Activated CD4-positive, alpha-beta T cell treated with anti-CD3 and anti-CD28 coated beads, Interleukin-2, amount 50 U/mL, for 48 hours (primary cell): Measurements from ENCODE around the gene PARD3.

Experiments
- DNase-seq, 2 experiments: peaks; one replicate each; pipeline ENCODE4 v3.0.0-alpha.2; 2020

The PARD3 gene

GRCh38 chr10:34231441-34232180 is 583.5 kb downstream of the PARD3 start:
- no peak for DNase-seq

DNA sequence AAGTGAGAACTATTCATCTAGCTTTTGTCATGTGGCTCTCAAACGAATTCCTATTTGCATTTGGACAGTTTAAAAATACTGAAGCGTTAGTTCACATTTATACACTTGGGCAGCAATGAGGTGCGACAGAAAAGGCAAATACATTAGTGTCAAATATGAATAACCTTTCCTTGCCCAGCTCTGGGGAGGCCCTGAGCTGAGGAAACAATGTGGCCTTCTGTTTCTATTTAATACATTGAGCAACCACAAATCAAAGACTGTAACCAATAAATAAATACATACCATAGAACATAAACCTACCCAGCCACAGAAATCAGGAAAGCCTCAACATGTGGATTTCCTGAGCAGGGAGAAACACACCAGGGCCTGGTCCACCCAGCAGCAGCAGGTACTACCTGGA is 585.2 kb downstream of the PARD3 start:
- no peak for DNase-seq

DNA sequence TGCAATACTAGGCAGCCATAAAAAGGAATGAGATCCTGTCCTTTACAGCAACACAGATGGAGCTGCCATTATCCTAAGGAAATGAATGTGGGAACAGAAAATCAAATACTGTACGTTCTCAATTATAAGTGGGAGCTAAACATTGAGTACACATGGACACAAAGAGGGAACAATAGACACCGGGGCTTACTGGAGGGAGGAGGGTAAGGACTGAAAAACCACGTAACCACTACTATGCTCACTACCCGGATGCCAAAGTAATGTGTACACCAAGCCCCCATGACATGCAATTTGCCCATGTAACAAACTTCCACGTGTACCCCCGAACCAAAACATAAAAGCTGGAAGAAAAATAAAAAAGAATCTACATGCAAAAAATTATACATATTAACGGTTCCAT is 587.0 kb downstream of the PARD3 start:
- no peak for DNase-seq

GRCh38 chr10:34224639-34225038 is 590.5 kb downstream of the PARD3 start:
- no peak for DNase-seq

DNA sequence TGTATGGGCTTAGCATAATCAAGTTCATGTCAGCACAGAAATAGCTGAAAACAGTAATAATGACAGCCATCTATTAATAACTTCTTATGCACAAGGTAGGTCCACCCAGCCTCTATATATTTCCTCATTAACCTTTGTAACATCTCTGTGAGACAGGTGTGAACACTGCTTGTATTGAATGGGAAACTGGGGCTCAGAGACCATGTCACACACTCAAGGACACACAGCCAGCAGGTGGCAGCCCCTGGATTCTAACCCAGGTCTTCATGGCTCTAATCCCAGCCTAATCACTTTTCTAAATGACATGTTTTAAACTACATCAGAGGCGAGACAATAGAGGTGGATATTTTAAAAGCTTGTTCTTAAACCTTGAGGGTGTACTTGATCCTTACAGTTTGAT is 591.4 kb downstream of the PARD3 start:
- no peak for DNase-seq

- DNase-seq = no peak
Observed at GRCh38 chr10:34222359-34222758, 592.7 kb downstream of the PARD3 start.

DNA sequence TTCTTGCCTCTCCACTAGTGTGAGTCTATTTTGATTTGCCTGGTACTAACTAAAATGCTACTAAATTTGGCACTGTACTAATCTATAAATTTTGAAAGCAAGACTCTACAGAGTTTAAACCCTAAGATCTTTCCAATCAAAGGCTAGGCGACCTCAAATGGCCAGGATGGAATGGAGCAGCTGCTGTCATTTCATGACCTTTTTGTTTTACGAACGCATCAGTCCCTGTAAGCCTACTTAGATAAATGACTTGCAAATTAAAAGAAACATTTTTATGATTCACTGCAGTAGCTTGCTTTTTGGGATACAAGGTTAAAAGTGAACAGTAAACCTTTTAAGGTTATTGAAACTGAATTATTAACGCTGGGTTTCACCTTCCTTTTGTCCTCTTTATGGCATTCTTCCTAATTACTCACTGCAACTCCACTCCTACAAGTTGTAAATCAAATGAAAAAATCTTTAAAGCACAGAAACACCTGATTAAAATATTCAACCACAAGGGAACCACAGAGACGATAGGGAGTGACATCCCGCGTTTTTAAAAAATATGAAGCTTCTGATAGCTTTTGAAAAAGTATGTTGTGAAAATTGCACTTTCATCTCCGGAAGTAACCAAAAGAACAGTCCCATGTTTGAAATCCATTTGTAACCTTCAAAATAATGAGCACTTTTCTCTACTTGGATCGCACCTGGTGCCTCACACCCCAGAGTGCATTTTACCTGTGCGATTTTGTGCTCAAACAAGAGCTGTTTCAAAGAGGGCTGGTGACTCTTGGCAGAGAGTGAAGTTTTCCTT is 595.1 kb downstream of the PARD3 start:
- no peak for DNase-seq

- DNase-seq = no peak
Observed at GRCh38 chr10:34217524-34217923, 597.6 kb downstream of the PARD3 start.

- DNase-seq = no peak
Observed at GRCh38 chr10:34216348-34216945, 598.6 kb downstream of the PARD3 start.

DNA sequence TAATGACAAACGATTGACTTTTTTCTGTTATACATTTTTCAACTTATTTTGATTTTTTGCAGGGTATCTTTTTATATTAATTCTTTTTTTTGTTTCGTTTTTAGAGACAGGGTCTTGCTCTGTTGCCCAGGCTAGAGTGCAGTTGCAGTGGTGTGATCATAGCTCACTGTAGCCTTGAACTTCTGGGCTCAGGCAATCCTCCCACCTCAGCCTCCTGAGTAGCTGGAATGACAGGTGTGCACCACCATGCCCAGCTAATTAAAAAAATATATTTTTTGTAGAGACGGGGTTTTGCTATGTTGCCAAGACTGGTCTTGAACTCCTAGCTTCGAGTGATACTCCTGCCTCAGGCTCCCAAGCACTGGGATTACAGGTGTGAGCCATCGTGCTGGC is 601.3 kb downstream of the PARD3 start:
- DNase-seq = no peak

GRCh38 chr10:34213193-34213804 is 601.8 kb downstream of the PARD3 start:
- DNase-seq = no peak

GRCh38 chr10:34207343-34207742 is 607.8 kb downstream of the PARD3 start:
- no peak for DNase-seq

- no peak for DNase-seq
Observed at GRCh38 chr10:34206935-34207268, 608.2 kb downstream of the PARD3 start.

- no peak for DNase-seq
Observed at GRCh38 chr10:34206078-34206934, 608.8 kb downstream of the PARD3 start.

DNA sequence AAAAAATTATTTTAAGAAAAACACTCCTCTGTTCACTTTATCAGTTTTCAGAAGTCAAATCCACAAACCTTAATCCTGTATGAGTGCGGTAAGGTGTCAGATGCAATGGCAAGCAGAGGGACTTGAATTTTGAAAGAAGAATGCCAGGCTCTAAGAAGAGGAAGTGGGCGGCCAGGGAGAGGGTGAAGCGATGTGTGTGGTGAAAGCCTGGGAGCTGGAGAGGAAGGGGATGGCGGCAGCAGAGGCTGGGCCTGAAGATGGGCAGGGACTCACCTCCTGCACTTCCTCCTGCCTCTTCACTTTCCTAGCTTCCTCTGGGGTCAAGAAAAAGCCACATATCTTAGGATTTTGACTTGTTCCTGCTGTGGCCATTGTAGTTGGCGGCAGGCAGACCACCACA is 609.6 kb downstream of the PARD3 start:
- no peak for DNase-seq

DNA sequence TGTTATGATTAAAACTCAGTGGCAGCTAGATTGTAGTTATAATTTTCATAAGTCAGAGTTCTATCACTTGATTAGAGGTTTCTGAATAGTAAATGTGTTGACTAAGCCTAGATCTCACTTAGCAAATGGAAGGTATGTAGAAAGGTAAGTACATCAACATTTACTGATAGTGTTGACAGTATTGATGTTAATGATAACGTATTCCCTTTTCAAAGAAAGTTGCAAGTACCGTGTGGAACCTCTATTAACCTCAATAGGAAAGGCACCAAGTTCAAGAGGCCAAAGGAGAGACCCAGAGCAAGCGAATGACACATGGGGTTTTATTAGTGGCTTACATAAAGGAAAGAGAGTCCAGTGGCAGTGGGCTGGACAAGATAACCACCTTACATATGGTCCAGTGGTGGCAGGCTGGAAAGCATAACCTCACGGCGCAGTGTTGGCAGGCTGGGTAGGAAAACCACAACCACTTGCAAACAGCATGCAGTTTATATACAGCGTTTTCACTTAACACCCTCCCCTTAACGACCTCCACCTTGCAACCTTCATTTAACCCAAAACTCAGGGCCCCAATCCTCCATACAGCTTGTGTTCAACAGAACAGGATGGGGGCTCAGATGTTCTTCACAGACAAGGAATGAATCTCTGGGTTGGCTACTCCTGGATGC is 611.0 kb downstream of the PARD3 start:
- no peak for DNase-seq

DNA sequence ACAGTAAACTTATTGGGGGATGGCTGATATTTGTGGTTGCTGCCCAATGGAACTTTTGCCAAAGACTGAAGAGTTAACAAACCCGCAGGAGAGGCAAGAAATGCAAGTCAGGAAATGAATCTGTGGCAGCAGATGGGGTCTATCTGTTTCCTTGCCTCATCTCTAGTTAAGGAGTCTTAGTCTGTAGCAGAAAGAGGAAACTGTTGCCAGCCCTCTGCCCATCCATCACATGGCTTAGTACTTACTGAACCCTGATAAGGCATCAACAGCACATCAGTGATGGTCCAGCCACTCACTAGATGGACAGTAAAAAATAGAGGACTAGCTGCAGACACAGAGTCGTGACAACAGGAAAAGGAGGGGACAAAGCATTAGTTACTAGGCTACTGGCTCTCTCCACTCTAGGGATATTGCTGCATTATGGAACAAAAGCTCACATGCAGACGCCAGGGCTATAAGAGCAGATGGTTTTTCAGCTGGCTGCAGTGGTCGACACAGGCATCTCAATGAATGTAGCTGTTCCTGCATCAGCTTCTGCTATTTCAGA is 614.7 kb downstream of the PARD3 start:
- DNase-seq = no peak

GRCh38 chr10:34198953-34199352 is 616.1 kb downstream of the PARD3 start:
- DNase-seq = no peak

DNA sequence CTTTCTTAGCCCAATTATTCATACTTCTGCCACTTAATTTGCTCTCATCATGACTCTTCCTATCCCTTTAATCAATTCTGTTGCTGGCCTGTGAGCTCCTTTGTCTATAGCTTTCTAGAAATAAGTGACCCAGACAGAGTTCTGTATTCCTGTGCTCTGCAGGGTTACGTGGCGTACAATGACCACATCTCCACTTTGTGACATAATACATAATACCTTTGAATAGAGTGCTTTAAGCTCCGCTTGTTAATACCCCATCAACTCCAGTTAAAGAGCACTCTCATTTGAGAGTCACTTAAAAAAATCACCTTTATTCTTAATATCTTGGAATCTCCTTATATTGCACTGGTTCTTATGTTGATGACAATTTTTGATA is 619.0 kb downstream of the PARD3 start:
- no peak for DNase-seq

GRCh38 chr10:34195364-34196057 is 619.6 kb downstream of the PARD3 start:
- no peak for DNase-seq

- no peak for DNase-seq
Observed at GRCh38 chr10:34193931-34194626, 621.0 kb downstream of the PARD3 start.
